IPS DF 6.9 (cell line): ENCODE results near the gene CRYBG2.
"Not testable (repeated sequence)": the region's sequence is repeated elsewhere in the genome, so short reads cannot be mapped to it uniquely, and the experiment has no call there.

Source experiments
- DNase-seq: peaks from one replicate; pipeline ENCODE4 v3.0.0-alpha.2; 2013; ENCODE audit warnings: low read depth, low spot score
- H3K27ac ChIP-seq: one replicate; pipeline ENCODE4 v1.5.1; 2013; ENCODE audit warnings: low read length, control low read depth
- H3K27me3 ChIP-seq: 2 replicates; pipeline ENCODE4 v1.6.1; 2013; ENCODE audit warnings: mild to moderate bottlenecking, low read length; ENCODE audit not compliant: control insufficient read depth, insufficient read depth
- H3K36me3 ChIP-seq: 2 replicates; pipeline ENCODE4 v1.6.1; 2013; ENCODE audit warnings: low read length; ENCODE audit not compliant: control insufficient read depth, insufficient read depth
- H3K4me1 ChIP-seq: 2 replicates; pipeline ENCODE4 v1.6.1; 2013; ENCODE audit warnings: low read length; ENCODE audit not compliant: control insufficient read depth, insufficient read depth
- H3K4me3 ChIP-seq: 2 replicates; pipeline ENCODE4 v1.5.1; 2013; ENCODE audit warnings: mild to moderate bottlenecking, low read length
- H3K9me3 ChIP-seq: 2 replicates; pipeline ENCODE4 v1.6.1; 2013; ENCODE audit warnings: low read length, inconsistent platforms; ENCODE audit not compliant: control insufficient read depth, insufficient read depth
- whole genome bisulfite sequencing: extraction: QIAGEN DNeasy Blood & Tissue Kit; methylation state at CpG from one replicate; pipeline ENCODE4 v1.1.7; 2013; ENCODE audit warnings: mixed read lengths, missing lambda C conversion rate; ENCODE audit not compliant: insufficient read length, insufficient coverage; 5-methylcytosine and 5-hydroxymethylcytosine counted together

CRYBG2 gene

GRCh38 chr1:26385063-26385462 is 31.1 kb upstream of the CRYBG2 start:
- H3K27me3 ChIP-seq, H3K9me3 ChIP-seq, DNase-seq, H3K27ac ChIP-seq, H3K4me3 ChIP-seq, H3K4me1 ChIP-seq, H3K36me3 ChIP-seq: not testable (repeated sequence)
- WGBS = no CpG with 5 or more reads among the region's 3 CpGs

DNA sequence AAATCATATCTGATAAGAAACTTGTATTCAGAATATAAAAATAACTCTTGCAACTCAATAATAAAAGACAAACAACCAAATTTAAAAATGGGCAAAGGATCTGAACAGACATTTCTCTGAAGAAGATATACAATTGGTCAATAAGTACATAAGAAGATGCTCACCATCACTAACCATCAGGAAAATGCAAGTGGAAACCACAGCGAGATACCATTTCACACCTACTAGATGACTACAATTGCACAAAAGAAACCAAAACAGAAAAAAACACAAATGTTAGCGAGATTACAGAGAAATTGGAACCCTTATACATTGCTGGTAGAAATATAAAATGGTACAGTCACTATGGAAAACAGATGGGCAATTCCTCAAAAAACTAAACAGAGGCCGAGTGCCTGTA is 30.1 kb upstream of the CRYBG2 start:
- no peak overlapping the region for H3K4me3 ChIP-seq
- H3K36me3 ChIP-seq = no peaks in the 10 kb centered on the region
- DNase-seq = no peak
- H3K27me3 ChIP-seq = no peaks in the 10 kb centered on the region
- peaks cover 1% of the 10 kb centered on the region; the same call in 1 of the 2 replicates for H3K4me1 ChIP-seq
- H3K27ac ChIP-seq = no peak overlapping the region
- no peaks in the 10 kb centered on the region for H3K9me3 ChIP-seq
- WGBS = no CpG with 5 or more reads among the region's 3 CpGs

- Histone ChIP-seq H3K4me1 (no peaks in the 10 kb centered on the region; the same call in 1 of the 2 replicates), H3K4me3 (no peak overlapping the region), H3K27ac (no peak overlapping the region), H3K27me3 (no peaks in the 10 kb centered on the region), H3K9me3 (no peaks in the 10 kb centered on the region), H3K36me3 (no peaks in the 10 kb centered on the region)
- DNase-seq = no peak
- no CpG with 5 or more reads among the region's 3 CpGs for WGBS
Measured at GRCh38 chr1:26378879-26379251, 24.9 kb upstream of the CRYBG2 start.

DNA sequence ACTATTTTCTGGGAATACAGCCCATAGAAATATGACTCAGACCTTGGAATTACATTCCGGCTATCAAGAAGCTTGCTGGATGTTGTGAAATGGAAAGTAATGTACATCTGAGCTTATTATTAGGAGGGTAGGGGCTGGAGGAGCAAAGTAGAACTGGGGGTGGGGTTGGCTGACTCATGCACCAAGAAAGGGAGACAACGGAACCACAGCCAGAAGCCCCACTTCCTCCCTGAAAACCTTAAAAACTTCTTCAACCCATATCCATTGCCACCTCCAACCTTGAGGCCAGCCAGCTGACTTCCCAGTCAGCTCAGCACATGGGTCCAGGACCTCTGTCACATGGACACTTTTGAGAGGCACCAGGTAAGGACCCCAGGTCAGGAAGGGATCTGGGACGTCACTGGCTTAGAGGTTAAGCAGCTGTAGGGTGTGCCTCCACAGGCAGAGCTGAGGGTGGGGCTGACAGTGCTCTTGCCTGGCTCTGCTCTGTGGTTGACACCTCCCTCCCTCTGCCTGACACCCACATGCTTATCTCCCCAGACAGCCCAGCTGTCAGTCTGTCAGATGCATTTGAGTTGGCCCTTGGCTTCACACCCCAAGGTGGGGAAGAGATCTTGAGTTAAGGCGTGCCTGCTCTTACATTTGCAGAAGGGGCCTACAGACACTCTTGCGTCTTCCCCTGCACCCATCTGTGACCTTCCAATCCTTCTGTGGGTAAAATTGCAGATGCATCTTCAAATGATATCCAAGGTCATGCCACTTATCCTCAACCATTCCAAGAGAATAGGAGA is 24.4 kb upstream of the CRYBG2 start:
- H3K4me1 ChIP-seq = no peaks in the 10 kb centered on the region; the same call in 1 of the 2 replicates
- H3K27me3 ChIP-seq = no peaks in the 10 kb centered on the region
- no peaks in the 10 kb centered on the region for H3K9me3 ChIP-seq
- no peaks in the 10 kb centered on the region for H3K36me3 ChIP-seq
- no peak overlapping the region for H3K27ac ChIP-seq
- no peak overlapping the region for H3K4me3 ChIP-seq
- no peak for DNase-seq
- WGBS = no CpG with 5 or more reads among the region's 5 CpGs

GRCh38 chr1:26376050-26376449 is 22.1 kb upstream of the CRYBG2 start:
- no peaks in the 10 kb centered on the region for H3K36me3 ChIP-seq
- H3K4me3 ChIP-seq = no peak overlapping the region
- no peaks in the 10 kb centered on the region; the same call in 1 of the 2 replicates for H3K4me1 ChIP-seq
- H3K27me3 ChIP-seq = no peaks in the 10 kb centered on the region
- no peak for DNase-seq
- no peak overlapping the region for H3K27ac ChIP-seq
- no peaks in the 10 kb centered on the region for H3K9me3 ChIP-seq
- no CpG with 5 or more reads among the region's 4 CpGs for WGBS

- WGBS = no CpG with 5 or more reads among the region's 6 CpGs
Measured at GRCh38 chr1:26375081-26375480, 21.2 kb upstream of the CRYBG2 start.

DNA sequence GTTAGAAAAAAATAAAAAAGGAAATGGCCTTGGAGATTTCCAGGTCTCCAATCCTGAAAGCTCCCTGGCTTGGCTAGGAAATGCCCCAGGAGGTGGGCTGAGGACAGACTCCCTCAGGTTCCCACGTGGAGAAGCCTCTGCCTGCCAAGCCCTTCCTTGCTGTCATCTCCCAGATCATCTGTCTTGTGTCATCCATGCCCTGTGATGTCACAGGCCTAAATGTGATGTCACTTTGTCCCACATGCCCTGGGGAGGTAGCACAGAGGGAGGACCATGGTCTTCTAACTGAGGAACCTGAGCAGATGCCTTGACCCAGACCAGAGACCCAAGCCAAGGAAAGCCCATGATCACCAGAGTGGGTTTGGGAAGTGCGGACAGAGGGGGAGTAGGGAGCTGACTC is 20.4 kb upstream of the CRYBG2 start:
- not testable (repeated sequence) for DNase-seq, H3K27ac ChIP-seq, H3K4me3 ChIP-seq, H3K4me1 ChIP-seq, H3K9me3 ChIP-seq, H3K36me3 ChIP-seq, H3K27me3 ChIP-seq
- WGBS = no CpG with 5 or more reads among the region's 2 CpGs

More at GRCh38 chr1:26375081-26375480, 21.2 kb upstream of the CRYBG2 start:
- Histone ChIP-seq H3K27me3 (no peaks in the 10 kb centered on the region), H3K4me3 (no peak overlapping the region), H3K4me1 (peaks cover 2% of the 10 kb centered on the region; the same call in 1 of the 2 replicates), H3K27ac (no peak overlapping the region), H3K9me3 (no peaks in the 10 kb centered on the region), H3K36me3 (no peaks in the 10 kb centered on the region)
- no peak for DNase-seq

- Histone ChIP-seq H3K36me3 (no peaks in the 10 kb centered on the region), H3K4me3 (no peak overlapping the region)
Measured at GRCh38 chr1:26373789-26374188, 19.9 kb upstream of the CRYBG2 start.

GRCh38 chr1:26373281-26373680 is 19.4 kb upstream of the CRYBG2 start:
- DNase-seq = no peak
- Histone ChIP-seq H3K4me1 (peaks cover 2% of the 10 kb centered on the region; the same call in 1 of the 2 replicates), H3K4me3 (no peak overlapping the region), H3K27ac (no peak overlapping the region), H3K9me3 (no peaks in the 10 kb centered on the region), H3K27me3 (no peaks in the 10 kb centered on the region), H3K36me3 (no peaks in the 10 kb centered on the region)
- no CpG with 5 or more reads among the region's 4 CpGs for WGBS

More at GRCh38 chr1:26373789-26374188, 19.9 kb upstream of the CRYBG2 start:
- H3K27ac ChIP-seq = no peak overlapping the region
- no peaks in the 10 kb centered on the region for H3K9me3 ChIP-seq
- WGBS = no CpG with 5 or more reads among the region's 2 CpGs
- H3K4me1 ChIP-seq = peaks cover 2% of the 10 kb centered on the region; the same call in 1 of the 2 replicates
- no peak for DNase-seq
- no peaks in the 10 kb centered on the region for H3K27me3 ChIP-seq

DNA sequence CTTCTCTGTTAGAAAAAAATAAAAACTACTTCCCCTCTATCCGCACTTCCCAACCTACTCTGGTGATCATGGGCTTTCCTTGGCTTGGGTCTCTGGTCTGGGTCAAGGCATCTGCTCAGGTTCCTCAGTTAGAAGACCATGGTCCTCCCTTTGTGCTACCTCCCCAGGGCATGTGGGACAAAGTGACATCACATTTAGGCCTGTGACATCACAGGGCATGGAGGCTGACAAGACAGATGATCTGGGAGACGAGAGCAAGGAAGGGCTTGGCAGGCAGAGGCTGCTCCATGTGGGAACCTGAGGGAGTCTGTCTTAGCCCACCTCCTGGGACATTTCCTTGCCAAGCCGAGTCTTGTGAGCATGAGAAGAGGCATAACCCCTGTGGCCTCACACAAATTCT is 18.7 kb upstream of the CRYBG2 start, which contains the start of gene ZNF683:
TSS of gene ZNF683 (minus strand) at position 140 of the 400 bp plus-strand sequence. CDS start 4,179 bp downstream, outside the sequence.
- not testable (repeated sequence) for H3K9me3 ChIP-seq, H3K4me1 ChIP-seq, H3K36me3 ChIP-seq, H3K4me3 ChIP-seq, DNase-seq, H3K27ac ChIP-seq, H3K27me3 ChIP-seq
- WGBS = no CpG with 5 or more reads among the region's 3 CpGs

DNA sequence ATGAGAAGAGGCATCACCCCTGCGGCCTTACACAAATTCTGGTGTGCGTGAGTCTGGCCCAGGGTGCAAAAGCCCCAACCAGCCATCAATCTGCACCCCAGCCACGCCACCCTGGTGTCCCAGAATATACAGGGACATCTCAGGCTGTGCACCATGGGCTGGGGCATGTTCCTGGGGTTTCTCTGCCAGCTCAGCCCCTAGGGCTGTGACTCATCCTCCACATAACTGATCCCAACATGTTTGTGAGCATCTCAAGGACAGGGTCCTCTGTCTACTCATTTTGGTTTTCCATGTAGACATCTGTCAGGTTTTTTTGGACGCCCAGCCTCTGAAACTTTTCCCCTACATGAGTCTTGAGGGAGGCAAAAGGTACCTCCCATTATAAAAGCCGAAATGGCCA is 18.1 kb upstream of the CRYBG2 start:
- peaks cover 2% of the 10 kb centered on the region; the same call in 1 of the 2 replicates for H3K4me1 ChIP-seq
- H3K9me3 ChIP-seq = no peaks in the 10 kb centered on the region
- H3K27ac ChIP-seq = no peak overlapping the region
- WGBS = no CpG with 5 or more reads among the region's 5 CpGs
- H3K4me3 ChIP-seq = no peak overlapping the region
- no peaks in the 10 kb centered on the region for H3K36me3 ChIP-seq
- DNase-seq = no peak
- no peaks in the 10 kb centered on the region for H3K27me3 ChIP-seq
